Measurements from ENCODE around the gene BCL11A.

Gene BCL11A

DNA sequence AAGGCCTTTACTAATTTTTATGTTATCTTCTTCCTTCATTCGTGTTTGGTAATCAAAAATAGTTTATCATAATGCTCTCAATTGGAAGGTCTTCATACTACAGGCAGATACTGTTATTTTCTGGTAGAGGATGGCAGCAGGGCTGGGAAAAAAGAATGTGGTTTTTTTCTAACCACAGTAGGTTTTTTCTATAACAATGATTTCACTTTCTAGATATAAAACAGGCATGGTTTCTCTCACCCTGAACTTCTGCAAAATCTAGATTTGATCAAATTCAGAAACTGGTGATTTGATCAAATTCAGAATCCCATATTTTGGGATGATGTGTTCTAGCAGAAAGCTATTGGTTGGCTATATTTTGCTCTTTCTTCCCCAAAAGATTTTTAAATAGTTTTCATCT, 27.6 kb downstream of the BCL11A start:
- DNase-seq (ENCODE audit: low read depth), result no peak

DNA sequence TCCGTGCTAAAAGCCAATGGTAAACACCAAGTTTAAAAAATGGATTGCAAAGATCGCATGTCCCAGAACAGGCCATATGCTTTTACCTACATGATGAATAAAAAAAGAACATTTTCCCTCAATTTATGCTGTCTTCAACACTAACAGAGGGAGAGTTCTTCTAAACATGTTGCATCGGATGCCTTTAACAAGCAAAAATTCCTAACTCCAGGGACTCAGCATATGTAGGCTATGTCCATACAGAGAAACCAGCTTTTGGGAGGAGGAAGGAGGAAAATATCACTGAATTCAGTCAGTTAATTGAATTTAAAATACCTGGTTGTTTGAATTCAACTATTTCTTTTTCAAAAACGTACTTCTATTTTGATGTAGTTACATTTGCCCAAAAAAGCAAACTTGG, 28.6 kb downstream of the BCL11A start:
- DNase-seq (ENCODE audit: low read depth), result no peak

DNA sequence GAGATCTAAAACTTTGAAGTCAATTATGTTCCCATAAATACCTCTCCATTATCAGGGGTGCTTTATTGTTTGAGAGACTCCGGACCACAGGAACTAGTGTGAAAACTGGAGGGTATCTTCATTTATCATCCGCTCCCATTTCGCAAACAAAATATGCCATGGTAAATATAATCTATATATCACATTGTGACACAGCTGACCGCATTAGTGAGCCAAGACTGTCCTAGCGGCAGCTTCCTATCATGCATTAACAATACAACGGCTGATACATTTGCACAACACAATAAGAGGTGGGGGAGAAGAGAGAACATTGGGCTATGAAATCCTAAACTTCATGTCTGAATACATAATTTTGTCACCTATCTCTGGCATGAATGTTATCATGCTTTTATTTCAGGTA, 29.5 kb downstream of the BCL11A start:
- no peak for DNase-seq (ENCODE audit: low read depth)

- DNase-seq (ENCODE audit: low read depth), result no peak
These were observed 31.0 kb downstream of the BCL11A start for GRCh38 chr2:60522462-60522861.

DNA sequence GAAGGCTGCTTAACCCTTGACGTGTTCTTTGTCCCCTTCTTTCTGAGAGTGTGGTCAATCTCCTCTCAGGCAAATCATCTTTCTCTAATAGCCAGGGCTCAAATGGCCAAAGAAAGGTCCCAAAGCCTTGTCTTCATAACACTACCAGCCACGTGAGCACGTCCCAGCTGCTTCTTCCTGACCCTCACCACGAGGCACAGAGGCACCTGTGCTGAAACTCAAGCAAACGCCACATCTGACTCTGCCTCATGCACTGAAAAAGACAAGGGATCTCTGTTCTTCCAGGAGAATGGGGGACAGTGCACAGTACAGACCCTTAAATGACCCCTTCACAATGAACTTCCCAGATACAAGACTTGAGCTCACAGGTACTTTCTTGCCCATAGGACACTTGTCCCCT, 31.8 kb downstream of the BCL11A start:
- DNase-seq (ENCODE audit: low read depth), result no peak

- no peak for DNase-seq (ENCODE audit: low read depth)
These were observed 32.4 kb downstream of the BCL11A start for GRCh38 chr2:60520917-60521539.

DNA sequence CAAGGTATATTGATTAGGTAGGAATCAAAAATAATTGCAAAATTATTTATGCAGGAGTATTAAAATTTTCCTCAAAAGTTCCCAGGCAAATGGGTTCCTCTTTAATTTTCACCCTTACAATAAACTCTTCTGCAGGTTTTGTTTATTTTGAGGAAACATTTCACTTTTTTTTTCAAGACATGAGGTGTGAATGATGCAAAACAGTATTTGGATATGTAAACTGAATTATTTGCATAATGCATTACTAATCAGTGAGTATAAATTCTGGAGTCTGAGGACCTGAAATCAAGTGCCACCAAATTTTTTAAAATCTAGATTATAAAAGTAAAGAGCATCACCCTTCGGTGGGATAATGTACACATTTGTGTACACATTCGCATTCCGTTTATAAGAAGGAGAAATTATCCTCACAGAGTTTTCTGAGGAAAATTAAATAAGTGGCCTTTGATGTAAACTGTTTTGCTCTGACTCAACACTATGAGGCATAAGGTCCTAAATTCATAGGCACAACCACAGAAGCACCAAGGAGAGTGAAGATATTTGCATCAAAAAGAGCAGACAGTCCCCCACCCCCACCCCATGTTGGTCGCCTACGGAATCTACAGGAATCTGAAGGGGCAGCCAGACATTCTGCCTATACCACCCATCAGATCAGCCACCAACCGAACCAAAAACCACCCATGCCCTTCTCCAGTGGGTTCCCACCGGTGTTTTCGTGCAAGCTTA, 33.1 kb downstream of the BCL11A start:
- no peak for DNase-seq (ENCODE audit: low read depth)

DNA sequence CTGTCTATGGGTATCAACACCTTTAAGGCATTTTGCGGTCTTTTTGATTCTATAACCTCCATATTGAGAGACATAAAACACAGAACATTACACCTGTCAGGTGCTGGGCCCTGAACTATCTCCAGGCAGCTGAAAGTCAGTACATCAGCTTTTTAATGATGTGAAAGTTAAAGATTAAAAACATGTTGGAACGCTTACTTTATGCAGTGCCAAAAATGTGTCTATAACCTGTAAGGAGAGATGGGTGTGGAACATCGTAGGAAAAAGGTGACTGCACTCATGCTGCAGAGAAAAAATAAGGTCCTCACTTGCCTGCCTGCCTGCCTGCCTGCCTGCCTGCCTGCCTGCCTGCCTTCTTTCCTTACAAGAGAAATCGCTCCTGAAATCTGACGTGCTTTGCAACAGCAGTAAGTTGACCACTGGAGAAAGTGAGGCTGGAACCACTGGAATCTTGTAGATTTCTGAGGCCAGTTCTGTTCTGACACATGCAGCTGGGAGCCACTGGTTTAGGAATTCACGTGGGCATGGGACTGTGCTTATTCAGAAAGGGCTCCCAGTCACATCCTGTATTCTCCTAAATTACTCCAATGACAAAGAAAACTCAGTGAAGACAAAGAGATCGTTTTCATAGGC, 34.1 kb downstream of the BCL11A start:
- no peak for DNase-seq (ENCODE audit: low read depth)

DNA sequence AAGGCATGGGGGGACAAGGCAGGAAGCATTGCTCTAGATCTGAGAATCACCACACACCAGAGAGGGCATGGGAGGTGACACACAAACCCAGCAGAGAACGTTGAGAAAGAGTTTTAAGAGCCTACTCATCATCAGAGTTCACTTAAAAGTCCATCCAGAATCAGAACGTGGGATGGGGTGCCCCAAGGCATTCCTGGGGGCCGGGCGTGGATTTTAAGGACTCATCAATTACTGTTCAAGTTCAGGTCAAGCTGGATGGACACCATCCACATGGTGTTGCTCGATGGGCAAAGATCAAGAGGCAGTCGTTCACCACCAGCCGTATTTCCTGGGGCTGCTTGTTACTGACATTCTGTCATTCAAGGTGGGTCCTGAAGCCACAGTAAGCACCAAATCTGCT, 34.9 kb downstream of the BCL11A start:
- no peak for DNase-seq (ENCODE audit: low read depth)

GRCh38 chr2:60517446-60517845, 36.0 kb downstream of the BCL11A start:
- no peak for DNase-seq (ENCODE audit: low read depth)

- no peak for DNase-seq (ENCODE audit: low read depth)
These were observed 36.6 kb downstream of the BCL11A start for GRCh38 chr2:60516826-60517225.

- DNase-seq (ENCODE audit: low read depth), result no peak
These were observed 37.1 kb downstream of the BCL11A start for GRCh38 chr2:60516383-60516811.

- DNase-seq (ENCODE audit: low read depth), result no peak
These were observed 37.7 kb downstream of the BCL11A start for GRCh38 chr2:60515721-60516226.

- DNase-seq (ENCODE audit: low read depth), result no peak
These were observed 39.5 kb downstream of the BCL11A start for GRCh38 chr2:60513996-60514395.

DNA sequence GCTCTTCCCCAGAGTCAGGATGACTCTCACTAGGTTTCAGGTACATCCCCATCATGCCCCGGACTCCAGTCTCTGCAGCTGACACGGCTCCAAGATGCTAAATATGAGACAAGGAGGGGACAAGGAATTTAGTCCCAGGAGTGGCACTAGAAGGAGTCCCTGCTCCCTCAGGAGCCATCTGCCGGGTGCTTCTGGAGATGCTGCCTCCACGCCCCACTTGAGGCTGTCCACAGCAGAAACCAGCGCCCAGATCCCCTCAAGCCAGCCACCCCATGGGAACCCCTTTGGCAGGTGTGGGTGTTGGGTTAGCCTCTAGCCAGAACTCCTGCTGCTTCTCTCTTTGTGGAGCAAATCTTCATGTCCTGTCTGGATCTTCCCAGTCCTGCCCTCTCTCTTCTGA, 40.3 kb downstream of the BCL11A start:
- no peak for DNase-seq (ENCODE audit: low read depth)

GRCh38 chr2:60512641-60513040, 40.8 kb downstream of the BCL11A start:
- DNase-seq (ENCODE audit: low read depth), result no peak

GRCh38 chr2:60512062-60512622, 41.3 kb downstream of the BCL11A start:
- no peak for DNase-seq (ENCODE audit: low read depth)

DNA sequence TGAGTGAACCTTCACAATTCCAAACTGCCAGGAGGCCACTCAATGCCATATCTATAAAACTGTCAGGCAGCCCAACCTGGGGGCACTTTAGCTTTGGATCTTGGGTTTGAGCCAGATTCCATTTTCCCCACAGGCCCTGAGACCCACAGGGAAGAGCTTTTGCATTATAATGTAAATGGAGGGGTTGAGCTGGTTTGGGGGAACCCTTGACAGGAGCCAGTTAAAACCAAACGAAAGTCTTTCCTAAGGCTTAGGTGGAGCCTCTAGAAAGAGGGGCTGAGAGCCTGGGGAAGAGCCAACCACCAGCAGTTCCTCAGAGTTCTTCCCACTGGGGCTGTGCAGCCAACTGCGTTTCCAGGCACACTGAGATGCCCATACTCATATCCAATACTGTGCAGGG, 42.7 kb downstream of the BCL11A start:
- no peak for DNase-seq (ENCODE audit: low read depth)

GRCh38 chr2:60509066-60509465, 44.4 kb downstream of the BCL11A start:
- no peak for DNase-seq (ENCODE audit: low read depth)

- DNase-seq (ENCODE audit: low read depth), result no peak
These were observed 45.0 kb downstream of the BCL11A start for GRCh38 chr2:60508339-60508917.

DNA sequence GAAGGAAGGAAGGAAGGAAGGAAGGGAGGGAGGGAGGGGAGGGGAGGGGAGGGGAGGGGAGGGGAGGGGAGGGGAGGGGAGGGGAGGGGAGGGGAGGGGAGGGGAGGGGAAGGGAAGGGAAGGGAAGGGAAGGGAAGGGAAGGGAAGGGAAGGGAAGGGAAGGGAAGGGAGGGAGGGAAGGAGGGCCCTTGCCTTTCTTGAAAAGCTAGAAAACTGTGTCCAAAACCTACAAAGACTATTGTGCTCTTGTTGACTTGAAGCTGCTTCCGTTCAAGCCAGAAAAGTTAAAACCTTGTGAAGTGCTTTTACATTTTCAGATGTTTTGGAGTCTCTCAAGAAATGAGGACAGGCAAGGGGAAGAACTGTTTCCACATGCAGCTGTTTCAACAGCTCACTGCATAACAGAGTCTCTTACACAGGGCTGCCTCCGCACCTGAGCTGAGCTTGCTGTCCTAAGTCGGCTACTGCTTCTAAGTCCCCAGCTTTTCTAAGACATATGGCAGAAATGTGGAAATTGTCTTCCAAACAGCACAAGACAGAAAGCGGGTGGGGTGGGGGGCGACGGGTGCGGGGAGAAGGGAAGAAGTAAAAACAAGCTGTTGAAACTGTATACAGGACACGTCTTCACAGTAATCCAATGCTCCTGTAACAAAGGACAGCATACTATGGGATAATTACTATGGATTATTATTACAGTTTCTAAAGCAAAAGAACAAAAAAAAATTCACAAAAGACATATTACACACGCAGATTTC, 46.1 kb downstream of the BCL11A start:
- no peak for DNase-seq (ENCODE audit: low read depth)

- no peak for DNase-seq (ENCODE audit: low read depth)
These were observed 47.6 kb downstream of the BCL11A start for GRCh38 chr2:60505880-60506260.

All from activated T-cell treated with anti-CD3 and anti-CD28 coated beads for 48 hours (primary cell).